Astrocyte (in vitro differentiated cells and primary cell): ENCODE results near the gene TRAF3IP3.

Experiments
- EZH2 ChIP-seq: IDR thresholded peaks from 2 replicates; pipeline ENCODE4 v1.6.1; 2012; ENCODE audit warnings: mild to moderate bottlenecking, low read length, inconsistent platforms; ENCODE audit not compliant: insufficient read depth
- TF ChIP-seq, protein P1 (sequence below): IDR thresholded peaks from 2 replicates; pipeline ENCODE4 v1.5.1; 2011; ENCODE audit warnings: low read depth, mild to moderate bottlenecking, inconsistent platforms, low read length, moderate library complexity; ENCODE audit not compliant: insufficient read depth

DNA sequence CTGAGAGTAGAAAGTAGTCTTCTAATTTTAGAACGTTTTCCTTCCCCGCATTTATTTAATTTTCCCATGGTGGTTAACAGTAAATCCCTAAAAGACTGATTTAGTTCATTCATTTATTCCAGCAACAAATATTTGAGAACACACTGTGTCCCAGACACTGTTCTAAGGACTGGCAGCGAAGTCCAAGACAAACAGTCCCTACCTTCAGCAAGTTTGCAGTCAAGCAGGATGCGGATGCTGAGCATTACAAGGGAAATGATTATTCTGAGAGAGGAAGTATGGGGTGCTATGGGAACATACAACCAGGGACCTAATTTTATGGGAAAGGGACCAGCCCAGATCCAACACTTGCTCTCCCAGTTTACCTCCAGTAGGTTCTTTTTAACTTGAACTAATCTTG is 29.7 kb downstream of the TRAF3IP3 start:
- TF ChIP-seq, protein P1, sequence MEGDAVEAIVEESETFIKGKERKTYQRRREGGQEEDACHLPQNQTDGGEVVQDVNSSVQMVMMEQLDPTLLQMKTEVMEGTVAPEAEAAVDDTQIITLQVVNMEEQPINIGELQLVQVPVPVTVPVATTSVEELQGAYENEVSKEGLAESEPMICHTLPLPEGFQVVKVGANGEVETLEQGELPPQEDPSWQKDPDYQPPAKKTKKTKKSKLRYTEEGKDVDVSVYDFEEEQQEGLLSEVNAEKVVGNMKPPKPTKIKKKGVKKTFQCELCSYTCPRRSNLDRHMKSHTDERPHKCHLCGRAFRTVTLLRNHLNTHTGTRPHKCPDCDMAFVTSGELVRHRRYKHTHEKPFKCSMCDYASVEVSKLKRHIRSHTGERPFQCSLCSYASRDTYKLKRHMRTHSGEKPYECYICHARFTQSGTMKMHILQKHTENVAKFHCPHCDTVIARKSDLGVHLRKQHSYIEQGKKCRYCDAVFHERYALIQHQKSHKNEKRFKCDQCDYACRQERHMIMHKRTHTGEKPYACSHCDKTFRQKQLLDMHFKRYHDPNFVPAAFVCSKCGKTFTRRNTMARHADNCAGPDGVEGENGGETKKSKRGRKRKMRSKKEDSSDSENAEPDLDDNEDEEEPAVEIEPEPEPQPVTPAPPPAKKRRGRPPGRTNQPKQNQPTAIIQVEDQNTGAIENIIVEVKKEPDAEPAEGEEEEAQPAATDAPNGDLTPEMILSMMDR, result no peak
- TF ChIP-seq EZH2, result no peak
